Fibroblast of the conjunctiva (primary cell): Measurements from ENCODE around the gene FMO4.
A peak's percentile ranks its signal among the peaks of the same experiment; 100 is the strongest.
"Not testable (repeated sequence)": the region's sequence is repeated elsewhere in the genome, so short reads cannot be mapped to it uniquely, and the experiment has no call there.

ENCODE experiments used
- DNase-seq: peaks from one replicate; pipeline ENCODE4 v3.0.0-alpha.2; 2010; ENCODE audit warnings: low read depth

The FMO4 gene

GRCh38 chr1:171335964-171336363 lies 22.0 kb downstream of the FMO4 start:
- no peak for DNase-seq

DNA sequence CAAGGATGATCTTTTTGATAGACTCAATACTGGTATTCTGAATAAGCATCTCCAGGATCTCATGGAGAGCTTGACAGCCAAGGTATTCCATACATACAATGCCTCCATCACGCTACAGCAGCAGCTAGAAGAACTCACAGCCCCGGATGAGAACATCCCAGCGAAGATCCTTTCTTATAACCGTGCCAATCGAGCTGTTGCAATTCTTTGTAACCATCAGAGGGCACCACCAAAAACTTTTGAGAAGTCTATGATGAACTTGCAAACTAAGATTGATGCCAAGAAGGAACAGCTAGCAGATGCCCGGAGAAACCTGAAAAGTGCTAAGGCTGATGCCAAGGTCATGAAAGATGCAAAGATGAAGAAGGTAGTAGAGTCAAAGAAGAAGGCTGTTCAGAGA lies 25.4 kb downstream of the FMO4 start:
- not testable (repeated sequence) for DNase-seq

DNA sequence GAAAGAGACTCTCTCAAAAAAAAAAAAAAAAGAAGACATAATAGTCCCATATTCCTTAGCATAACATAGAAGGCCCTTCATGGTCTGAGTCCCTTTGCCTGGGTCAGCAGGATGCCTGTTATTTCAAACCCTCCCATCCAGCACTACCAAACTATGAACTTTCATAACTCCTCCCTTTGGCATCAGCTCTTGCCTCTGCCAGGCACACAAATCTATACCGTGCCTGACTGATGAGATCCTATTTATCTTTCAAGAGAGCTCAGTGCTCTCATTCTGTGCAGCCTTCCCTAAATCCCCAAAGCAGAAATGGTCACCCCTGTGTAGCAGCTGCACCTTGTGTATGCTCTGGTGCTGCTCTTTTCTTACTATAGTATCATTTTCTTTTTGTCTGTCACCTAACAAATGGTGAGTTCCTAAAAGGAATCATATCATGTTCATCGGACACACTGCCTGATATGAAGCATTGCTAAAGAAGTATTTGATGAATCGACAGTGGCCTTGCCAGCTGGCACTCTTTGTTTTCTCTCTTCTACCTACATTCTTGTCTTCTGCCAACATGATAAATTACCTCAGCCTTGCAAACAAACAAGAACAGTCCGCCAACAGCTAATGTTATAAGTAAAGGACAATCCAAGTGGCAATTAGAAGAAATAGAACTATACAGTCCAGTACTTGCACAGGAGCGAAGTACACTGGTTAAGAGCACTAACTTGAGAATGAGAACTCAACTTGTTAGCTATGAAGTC lies 29.9 kb downstream of the FMO4 start:
- DNase-seq = no peak

DNA sequence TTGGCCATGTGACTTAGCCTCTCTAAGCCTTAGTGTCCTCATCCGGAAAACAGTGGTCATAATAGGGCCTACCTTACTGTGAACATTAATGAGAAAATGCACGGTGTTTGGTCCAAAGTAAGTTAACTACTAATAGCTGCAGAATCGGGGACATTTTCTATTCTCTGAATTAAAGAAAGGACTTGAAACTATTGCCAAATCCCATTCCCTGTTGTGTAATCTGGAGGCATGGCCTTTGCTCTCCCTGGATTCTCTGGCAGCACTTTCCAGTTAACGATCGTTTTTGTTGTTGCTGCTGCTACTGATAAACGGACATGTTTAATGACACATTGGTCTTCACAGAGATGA lies 30.5 kb downstream of the FMO4 start:
- no peak for DNase-seq

DNA sequence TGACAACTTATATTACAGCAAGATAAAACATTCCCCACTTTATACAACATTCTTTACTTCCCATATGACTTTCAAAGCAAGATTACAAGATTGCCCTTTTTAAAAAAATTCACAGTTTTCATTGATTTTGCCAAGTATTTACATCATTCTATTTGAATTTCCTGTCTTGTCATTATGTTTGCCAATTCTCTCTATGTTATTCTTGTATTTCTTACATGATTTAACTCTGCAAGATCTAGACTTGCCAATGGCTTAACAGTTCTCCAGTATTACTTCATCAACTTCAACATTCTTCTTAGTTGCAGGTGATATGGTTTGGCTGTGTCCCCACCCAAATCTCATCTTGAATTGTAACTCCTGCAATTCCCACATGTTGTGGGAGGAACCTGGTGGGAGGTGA lies 31.6 kb downstream of the FMO4 start:
- no peak for DNase-seq

DNA sequence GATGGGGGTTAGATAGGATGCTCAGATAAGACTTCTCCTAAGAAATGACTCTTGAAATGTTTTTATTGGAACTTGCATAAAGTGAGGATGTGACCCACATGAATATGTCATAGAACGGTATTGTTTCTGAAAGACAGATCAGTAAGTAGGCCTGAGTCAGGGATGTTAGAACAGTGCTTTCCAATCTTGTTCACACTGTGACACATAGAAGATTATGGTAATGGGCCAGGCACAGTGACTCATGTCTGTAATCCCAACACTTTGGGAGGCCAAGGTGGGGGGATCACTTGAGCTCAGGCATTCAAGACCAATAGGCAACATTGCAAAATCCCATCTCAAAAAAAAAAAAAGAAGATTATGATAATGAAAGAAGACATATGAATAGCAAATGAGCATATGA lies 32.9 kb downstream of the FMO4 start:
- no peak for DNase-seq

DNA sequence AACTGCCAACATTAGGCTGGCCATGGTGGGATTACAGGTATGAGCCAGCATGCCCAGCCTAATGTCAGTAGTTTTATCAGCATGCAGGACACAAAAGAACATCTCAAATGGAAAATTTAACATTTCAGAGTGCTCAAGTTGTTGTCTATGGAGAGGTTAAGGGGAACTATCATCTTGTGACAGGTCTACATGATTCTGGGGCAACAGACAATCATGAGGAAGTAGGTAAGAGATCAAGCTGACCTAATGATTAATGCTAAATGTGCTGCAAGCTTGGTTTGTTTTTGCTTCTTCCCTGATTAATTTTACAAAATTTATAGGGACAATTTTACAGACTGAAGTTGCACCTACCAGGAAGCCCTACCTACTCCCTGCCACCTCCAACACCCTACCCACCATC lies 36.6 kb downstream of the FMO4 start:
- DNase-seq = no peak

DNA sequence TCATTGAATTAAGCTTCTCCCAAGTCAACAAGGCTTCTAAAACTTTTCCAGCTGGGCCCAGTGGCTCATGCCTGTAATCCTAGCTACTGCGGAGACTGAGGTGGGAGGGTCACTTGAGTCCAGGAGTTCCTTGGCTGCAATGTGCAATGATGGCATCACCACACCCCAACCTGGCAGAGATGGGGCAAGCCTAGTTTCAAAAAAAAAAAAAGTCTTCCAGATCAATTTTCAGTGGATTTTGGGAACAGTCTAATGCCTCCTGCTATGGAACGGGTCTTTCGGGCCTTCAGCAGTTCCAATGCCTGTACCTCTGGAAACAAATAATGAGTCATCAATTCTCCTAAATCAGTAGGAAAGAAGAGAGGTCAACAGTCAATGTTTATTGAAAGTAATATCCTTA lies 38.0 kb downstream of the FMO4 start:
- no peak for DNase-seq

GRCh38 chr1:171352554-171352953 lies 38.6 kb downstream of the FMO4 start:
- no peak for DNase-seq

- DNase-seq = no peak
Observed at GRCh38 chr1:171355727-171356126, 41.7 kb downstream of the FMO4 start.

DNA sequence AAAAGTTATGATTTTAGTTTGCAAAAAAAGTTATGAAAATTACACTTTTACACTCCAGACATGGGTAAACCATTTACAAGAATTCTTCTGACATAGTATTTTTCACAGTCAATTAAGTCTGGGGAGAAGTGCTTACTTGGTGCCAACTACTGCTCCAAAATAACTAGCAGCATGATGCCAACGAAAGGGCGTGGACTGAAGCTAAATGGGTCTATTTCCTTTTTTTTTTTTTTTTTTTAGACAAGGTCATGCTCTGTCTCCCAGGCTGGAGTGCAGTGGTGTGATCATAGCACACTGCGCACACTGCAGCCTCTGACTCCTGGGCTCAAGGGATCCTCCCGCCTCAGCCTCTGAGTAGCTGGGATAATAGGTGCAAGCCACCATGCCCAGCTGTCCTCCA lies 43.2 kb downstream of the FMO4 start:
- DNase-seq = no peak

GRCh38 chr1:171359355-171359648 lies 45.3 kb downstream of the FMO4 start:
- not testable (repeated sequence) for DNase-seq

DNA sequence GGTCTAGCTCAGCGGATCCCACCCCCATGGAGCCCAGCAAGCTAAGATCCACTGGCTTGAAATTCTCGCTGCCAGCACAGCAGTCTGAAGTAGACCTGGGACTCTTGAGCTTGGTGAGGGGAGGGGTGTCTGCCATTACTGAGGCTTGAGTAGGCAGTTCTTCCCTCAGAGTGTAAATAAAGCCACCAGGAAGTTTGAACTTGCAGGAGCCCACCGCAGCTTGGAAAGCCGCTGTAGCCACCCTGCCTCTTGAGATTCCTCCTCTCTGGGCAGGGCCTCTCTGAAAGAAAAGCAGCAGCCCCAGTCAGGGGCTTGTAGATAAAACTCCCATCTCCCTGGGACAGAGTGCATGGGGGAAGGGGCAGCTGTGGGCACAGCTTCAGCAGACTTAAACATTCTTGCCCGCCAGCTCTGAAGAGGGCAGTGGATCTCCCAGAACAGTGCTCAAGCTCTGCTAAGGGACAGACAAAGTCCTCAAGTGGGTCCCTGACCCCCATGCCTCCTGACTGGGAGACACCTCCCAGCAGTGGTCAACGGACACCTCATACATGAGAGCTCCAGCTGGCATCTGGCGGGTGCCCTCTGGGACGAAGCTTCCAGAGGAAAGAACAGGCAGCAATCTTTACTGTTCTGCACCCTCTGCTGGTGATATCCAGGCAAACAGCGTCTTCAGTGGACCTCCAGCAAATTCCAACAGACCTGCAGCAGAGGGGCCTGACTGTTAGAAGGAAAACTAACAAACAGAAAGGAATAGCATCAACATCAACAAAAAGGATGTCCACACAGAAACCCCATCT lies 45.9 kb downstream of the FMO4 start:
- DNase-seq = not testable (repeated sequence)

GRCh38 chr1:171366085-171366484 lies 52.1 kb downstream of the FMO4 start:
- peak; percentile 47 for DNase-seq

GRCh38 chr1:171366816-171367215 lies 52.8 kb downstream of the FMO4 start:
- DNase-seq = no peak

DNA sequence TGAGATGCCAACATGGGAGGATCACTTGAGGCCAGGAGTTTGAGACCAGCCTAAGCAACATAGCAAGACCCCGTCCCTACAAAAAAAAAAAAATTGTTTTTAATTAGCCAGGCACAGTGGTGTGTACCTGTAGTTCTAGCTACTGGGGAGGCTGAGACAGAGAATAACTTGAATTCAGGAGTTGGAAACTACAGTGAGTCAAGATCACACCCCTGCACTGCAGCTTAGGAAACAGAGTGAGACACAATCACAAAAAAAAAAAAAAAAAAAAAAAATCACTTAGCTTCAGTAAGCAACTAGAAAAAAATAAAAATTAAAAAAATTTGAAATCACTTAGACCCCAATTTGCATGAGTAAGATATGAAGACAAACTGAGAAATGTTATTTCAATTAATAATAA lies 53.5 kb downstream of the FMO4 start:
- no peak for DNase-seq

GRCh38 chr1:171372418-171373084 lies 58.6 kb downstream of the FMO4 start:
- DNase-seq = no peak

DNA sequence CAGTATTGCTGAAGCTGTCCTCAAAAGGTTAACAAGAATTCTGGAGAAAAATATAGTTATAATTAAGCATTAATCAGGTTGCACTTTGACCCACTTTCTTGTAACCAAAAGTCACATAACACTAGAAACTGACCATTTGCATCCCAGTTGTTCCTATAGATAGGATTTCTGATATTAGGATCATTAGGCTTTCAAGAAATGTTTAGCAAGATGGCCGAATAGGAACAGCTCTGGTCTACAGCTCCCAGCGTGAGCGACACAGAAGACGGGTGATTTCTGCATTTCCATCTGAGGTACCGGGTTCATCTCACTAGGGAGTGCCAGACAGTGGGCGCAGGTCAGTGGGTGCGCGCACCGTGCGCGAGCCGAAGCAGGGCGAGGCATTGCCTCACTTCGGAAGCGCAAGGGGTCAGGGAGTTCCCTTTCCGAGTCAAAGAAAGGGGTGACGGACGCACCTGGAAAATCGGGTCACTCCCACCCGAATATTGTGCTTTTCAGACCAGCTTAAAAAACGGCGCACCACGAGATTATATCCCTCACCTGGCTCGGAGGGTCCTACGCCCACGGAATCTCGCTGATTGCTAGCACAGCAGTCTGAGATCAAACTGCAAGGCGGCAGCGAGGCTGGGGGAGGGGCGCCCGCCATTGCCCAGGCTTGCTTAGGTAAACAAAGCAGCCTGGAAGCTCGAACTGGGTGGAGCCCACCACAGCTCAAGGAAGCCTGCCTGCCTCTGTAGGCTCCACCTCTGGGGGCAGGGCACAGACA lies 59.6 kb downstream of the FMO4 start:
- not testable (repeated sequence) for DNase-seq

DNA sequence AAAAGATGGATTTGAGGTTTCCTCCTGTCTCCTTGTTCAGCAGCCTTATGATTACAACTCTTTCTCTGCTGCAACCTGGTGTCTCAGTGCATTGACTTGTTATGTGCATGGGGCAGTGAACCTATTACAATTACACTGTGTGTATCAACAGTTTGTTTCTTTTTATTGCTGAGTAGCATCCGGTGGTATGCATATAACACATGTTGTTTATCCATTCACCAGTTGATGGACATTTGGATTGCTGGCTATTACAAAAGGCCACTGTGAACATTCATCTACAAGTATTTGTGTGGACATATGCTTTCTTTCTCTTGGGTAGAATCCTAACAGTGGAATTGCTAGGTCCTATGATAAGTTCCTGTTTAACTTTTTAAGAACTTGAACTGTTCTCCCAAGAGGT lies 65.9 kb downstream of the FMO4 start:
- DNase-seq = no peak

DNA sequence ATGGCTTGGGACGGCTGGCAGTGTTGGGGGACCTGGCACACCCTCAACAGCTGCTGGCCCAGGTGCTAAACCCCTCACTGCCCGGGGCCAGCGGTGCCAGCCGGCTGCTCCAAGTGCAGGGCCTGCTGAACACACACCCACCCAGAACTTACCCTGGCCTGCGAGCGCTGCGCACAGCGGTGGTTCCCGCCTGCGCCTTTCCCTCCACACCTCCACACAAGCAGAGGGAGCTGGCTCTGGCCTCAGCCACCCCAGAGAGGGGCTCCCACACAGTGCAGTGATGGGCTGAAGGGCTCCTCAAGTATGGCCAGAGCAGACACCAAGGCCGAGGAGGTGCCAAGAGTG lies 67.9 kb downstream of the FMO4 start:
- no peak for DNase-seq

DNA sequence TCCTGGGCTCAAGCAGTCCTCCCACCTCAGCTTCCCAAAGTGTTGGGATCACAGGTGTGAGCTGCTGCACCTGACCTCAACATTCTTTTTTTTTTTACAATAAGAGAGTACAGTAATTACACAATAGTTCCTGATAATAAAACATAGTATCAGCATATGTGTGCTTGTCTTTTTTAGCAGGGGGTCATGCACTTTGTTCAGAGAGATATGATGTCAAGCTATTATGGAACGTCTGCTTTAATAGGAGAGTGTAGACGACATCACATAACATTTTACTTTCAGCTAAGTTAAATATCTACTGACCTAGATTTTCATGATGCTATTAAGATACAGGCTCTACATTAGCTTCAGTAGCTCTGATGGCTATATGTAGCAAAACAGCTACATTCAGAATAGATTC lies 70.5 kb downstream of the FMO4 start:
- no peak for DNase-seq

- no peak for DNase-seq
Observed at GRCh38 chr1:171389171-171389570, 75.2 kb downstream of the FMO4 start.

GRCh38 chr1:171390740-171391139 lies 76.8 kb downstream of the FMO4 start:
- not testable (repeated sequence) for DNase-seq
